Stimulated activated CD4-positive, alpha-beta T cell treated with anti-CD3 and anti-CD28 coated beads, Interleukin-1b, Interleukin-23, amount 100 ng/mL, for 4 hours (primary cell): Measurements from ENCODE around the gene LRRC4C.

ENCODE experiments used
- DNase-seq, 2 donors: peaks; one replicate each; pipeline ENCODE4 v3.0.0-alpha.2; 2020; ENCODE audit warnings: low read depth in 2 of 2

Gene LRRC4C

DNA sequence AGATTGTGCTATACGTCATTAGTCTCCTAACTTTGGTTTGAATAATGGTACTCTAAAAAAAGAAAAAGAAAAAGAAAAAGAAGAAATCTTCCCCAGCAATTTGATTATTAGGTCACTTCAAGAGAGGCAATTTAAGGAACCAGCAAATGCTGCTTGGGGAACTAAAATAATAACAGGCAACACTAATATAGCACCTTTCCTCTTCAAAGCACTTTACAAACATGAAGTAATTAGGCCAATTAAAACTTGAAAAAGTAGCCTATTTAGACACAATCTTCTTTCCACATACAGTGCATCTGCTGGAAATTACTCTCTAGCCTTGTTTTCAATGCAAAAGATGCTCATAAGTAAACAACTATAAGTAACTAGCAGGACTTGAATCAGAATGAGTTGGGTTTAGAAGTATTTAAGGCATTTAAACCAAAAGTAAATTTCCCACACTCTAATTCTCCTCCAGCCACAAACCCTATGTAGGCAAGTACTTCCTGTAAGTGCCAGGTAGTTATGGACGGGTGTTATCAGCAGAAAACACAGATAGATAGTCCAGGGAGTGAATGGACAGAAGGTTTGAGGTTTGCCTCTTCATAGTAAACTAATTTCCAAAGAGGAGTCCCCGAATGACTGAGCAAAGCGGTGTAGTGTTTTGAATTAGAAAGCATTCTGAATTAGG is 44.5 kb downstream of the LRRC4C start:
- DNase-seq, result no peak

DNA sequence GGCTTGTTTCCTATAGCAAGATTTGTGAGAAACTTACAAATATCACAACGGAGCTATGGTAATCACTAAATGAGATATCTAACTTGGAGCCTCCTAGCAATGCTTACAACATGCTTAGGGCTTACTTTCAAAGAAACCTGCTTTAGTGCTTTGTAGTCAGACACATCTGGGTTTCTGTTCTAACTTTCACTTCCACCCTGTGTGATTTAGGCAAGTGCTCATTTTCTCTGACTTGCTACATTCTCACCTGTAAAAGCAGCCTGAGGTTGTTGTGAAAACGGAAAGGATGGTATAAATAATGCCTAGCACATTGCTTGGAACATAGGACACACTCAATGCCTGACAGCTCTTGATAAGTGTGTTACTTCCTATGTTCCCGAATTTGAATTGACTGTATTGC is 45.6 kb downstream of the LRRC4C start:
- DNase-seq, result no peak

DNA sequence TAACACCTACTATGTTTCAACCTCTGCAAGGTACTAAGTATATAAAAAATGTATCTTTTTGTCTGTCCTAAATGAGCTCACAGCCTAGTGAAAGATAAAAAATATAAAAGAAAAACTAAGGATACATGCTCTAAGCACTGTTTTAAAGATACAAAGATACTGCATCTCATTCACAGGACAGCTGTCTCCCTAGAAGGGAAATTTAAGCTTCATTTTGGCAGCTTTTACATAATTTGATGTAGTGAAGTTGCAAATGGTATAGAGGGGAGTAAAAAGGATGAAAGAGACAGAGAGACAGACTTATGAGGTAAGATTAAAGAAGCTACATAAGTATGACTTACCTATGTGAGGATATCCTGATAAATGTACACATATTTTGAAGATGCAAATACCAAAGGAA is 53.6 kb downstream of the LRRC4C start:
- DNase-seq, result no peak

DNA sequence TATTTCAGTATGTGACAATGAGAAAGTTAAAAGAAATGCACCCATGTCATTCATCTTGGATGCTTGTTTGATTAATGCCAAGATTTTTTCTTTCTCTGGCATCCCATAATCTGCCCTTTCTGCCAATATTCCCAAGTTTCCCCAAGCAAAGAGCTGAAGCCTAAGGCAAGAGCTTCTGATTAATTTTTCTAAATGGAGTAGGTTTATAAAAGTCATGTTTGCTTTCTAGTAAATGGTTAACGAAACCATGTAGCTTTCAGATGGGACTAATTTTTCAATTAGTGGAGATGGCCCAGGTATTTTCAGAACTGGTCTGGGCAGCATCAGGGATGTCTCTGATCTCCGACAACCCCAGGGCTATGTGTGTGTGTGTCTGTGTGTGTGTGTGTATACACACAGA is 55.3 kb downstream of the LRRC4C start:
- DNase-seq, result no peak

DNA sequence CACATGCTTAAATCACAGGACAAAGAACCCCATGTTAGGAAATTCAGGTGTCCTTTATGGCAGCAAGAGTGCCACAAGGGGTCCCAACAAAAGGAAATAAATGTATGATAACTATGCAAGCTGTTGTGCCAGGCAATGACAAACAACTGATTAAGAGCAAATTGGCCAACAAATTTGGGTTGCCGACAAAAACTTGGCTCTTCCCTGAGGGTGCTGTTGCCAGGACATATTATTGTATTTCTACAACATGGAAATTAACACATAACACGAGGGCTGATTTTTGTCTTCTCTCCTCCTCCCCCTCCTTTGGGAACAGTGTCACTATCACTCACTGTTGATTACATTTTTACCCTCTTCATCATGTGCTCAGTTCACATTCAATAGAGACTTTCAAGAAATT is 56.0 kb downstream of the LRRC4C start:
- no peak for DNase-seq

DNA sequence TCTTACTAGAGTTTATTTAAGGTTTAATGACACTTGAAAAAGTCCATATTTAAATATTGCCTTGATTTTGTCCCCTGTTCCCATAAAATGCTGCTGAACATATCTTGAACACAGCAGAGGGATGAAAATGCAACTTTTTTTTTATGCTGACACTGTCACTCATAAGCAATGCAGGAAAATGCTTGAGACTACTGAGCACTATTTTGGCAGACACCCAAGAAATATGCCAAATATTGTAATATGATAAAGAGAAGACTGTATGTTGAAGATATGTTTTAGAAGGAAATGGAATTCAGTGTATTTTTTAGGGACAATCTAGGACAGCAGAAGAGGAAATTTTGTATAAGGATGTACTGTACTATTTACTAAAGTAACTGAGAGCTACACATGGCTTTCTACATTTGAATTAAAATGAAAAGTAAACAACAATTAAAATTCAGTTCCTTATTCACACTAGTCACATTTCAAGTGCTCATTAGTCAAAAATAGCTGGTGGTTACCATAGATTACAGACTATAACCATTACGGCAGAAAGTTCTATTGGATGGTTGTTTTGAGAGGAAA is 58.6 kb downstream of the LRRC4C start:
- no peak for DNase-seq

DNA sequence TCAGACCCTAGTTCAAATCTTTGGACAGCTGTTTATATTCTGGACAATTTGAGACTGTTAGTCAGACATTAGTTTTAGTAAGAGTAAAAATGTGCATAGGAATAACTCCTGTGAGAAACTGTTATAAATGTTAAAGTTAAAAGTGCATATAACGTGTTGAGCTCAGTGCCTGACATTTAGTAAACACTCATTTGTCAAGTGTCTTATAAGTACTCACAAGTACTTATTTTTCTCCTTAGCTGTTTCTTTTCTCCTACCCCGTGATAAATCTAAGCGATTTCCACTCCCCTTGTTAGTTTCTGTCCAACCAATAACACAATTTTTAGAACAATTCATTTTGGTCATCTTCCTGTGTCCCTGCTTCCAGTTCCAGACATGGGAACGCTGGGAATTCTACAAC is 59.3 kb downstream of the LRRC4C start:
- no peak for DNase-seq

DNA sequence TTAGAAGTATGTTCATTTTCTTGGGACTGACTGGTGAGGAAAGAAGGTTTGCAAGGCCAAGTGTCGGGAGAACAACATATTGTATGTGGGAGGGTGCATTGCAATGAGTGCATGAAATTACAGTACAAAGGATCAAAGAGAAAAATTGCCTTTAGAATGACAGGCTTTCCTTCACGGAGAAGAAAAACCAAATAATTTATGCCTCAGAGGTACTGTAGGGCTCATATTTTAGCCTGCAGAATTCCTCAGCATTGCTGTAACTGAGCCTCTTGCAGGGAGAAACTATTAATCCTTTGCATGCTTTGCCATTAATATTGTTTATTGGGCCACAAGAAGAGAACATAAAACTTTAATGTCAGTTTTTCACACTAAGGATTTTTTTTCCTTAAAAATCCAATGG is 60.1 kb downstream of the LRRC4C start:
- DNase-seq, result no peak

DNA sequence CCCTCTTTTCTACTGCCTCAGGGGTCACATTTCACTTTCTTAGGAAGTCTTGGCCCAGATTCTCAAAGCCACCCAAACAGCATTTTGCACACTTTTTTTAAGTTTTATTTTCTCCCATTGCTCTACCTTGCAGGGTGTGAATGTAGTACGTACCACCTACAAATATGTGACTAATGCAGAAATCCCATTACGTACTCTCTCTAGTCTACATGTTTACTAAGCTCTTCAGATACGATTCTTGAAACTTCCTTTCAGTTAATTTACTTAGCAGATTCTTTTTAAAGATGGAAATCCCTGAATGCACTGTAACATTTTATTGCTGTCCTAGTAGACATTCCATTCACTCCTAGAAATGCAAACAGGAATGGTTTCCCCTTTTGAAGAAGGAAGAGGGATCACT is 61.3 kb downstream of the LRRC4C start:
- no peak for DNase-seq

DNA sequence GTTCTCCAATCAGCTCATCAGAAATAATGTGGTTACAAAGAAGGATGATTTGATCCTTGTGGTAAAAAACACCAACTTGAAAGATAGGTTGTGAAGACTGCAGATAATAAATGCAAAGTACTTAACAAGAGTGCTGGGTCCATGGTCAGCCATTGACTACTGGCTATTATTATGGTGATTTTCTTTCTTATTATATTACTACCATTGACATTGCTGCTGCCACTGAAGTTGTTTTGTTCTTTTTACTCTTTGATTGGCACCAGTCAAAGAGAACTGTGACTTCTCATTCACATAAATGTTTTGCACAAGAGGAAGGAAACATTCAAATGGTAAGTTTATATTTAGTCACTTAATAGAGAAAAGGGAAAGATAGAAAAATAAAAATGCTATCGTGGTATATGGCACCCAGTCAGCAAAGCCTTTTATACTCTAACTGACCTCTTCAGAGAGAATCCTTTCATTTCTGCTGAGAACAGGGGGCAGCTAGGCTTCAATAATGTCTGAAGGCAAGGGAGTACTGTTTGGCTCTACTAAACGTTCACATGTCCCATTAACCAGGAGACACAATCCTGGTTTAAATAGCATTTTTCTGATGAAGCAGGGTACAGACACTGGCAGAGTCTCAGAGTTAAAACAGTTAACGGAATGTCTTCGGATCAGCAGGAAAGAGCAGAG is 64.8 kb downstream of the LRRC4C start:
- DNase-seq, result no peak

DNA sequence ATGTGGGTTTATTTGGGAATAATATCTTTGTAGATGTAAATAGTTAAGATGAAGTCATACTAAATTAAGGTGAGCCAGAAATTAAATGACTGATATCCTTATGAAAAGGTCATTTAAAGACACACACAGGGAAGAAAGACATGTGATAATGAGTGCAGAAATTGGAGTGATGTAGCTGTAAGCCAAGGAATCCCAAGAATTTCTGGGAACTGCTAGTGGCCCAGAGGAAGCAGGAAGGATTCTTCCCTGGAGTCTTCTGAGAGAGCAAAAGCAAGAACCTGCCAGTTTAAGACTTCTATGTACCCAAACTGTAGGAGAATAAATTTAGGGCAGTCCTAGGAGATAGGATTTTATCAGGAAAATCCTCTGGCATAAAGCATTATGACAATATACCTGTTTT is 66.9 kb downstream of the LRRC4C start:
- no peak for DNase-seq

DNA sequence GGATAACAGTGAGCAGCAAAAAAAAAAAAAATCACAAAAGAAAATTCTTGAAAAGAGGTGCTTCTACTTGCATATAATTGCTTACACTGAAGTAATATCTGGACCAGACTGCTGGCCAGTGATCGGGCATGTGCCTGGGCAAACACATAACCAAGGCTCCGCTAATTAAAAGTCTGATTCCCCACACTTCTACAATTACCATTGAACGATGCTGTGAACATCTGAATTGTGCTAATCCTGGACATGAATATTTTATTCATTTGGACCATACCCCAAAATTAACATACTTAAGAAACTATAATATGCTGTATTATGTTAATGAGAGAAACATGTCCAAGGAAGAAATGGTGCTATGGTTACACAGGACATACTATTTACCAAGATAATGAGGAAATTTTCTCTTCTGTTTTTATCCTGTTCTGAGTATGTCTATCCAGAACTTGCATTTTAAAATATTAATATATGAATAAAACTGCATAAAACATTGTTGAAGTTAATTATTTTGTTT is 69.8 kb downstream of the LRRC4C start:
- no peak for DNase-seq

DNA sequence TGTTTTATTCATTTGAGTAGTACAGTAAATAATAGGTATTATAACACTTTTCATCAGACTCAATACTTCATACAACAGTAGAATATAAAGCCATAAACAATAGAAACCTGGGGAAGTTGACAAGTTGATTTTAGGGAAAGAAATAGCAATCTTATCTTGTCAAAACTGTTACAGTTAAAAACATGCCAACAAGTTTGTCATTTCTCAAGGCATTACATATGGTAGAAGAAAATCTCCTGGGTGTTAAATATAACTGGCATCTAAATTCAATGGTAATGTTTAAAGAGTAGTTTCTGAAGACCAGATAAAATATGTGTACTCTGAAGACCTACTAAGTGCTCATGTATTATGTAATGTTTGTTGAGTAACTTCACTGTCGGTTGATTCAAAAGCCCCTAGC is 75.1 kb downstream of the LRRC4C start:
- DNase-seq, result no peak

DNA sequence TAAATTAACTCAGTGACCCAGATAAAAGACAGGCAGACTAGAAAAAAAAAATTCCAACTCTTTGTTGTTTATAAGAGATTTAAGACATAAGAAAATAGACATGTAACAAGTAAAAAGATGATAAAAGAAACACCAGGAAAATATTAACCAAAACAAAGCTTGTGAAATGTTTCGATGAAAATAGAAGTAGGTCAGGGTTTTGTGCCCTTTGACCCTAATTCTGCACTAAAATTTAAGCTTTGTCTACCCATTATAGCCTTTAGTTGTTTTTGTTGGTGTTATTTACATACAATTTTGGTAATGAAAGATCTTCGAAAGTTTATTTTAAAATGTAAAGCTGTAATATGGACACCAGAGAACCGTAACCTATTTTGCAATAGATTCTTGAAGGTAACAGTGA is 75.7 kb downstream of the LRRC4C start:
- DNase-seq, result no peak

DNA sequence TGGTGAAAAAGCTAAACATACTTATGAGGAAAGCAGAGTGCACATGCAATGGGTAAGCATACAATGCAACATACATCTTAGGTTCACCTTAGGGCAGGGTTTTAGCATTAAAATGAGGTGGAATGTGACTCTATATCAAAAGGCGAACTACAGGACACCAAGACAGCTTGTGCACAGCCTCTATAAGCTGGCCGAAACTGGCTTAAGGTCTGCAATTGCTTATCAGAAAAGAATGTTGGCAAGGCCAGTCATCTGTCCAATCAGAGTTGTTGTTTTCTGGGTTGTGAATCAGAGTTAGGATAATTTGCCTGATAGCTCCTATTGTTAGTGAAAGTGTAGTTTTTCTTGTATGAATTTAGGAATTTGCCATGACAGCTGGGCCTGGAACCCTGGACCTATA is 76.5 kb downstream of the LRRC4C start:
- DNase-seq, result no peak

DNA sequence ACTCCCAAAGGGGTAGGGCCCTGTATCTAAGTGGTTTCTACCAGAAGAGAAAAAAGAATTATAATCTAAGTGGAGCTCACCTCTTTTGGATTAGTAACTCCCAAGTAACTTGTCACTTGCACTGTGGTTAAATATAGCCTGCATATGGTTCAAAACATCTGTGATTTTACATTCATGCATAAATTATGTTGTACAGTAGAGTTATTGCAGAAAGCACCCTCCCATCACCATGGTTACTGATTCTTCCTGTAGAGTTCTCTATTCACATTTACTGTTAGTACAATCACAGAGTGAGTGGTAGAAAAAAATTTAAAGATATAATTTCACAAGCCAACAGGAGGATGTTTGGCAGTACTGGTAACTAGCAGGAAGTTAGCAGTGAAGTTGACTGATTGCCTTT is 80.4 kb downstream of the LRRC4C start:
- DNase-seq, result no peak

DNA sequence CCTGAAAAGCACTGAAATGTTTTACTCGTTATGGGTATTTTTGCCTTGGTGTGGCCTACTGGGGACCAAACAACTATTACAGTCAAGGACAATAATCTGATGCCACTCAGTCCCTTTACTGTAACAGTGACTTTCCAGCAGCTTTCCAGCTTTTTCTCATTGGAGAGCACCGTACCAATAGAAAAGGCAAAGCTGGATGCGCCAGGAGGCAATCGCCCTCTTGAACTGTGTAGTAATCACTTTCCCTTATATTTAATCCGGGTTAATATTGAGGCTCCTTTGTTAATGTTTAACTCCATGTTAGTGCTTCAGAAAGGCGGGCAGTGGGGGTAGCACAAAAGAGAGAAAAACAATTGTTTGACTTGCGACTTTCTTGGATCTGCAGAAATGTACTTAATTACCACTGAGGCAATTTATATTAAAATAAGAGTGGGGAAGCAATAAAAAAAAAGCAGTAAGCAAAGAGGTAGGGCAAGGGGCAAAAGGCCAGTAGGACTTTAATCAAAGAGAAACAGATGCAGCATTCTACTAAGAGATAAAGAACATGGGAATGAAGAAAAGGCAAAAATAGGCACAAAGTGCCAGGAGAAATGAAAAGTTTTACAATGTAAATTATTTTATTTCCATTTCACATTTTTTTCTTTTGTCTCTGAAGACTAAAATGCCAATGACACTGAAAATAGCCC is 81.6 kb downstream of the LRRC4C start:
- DNase-seq, result no peak

DNA sequence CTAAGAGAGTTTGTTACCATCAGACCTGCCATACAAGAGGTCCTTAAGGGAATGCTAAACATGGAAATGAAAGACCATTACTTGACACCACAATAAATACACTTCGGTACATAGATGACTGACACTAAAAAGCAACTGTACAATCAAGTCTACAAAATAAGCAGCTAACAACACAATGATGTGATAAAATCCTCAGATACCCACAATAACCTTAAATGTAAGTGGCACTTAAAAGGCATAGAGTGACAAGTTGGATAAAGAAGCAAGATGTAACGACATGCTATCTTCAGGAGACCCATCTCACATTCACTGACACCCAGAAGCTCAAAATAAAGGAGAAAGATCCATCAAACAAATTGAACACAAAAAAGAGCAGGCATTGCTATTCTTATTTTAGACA is 107.6 kb downstream of the LRRC4C start:
- DNase-seq, result no peak

DNA sequence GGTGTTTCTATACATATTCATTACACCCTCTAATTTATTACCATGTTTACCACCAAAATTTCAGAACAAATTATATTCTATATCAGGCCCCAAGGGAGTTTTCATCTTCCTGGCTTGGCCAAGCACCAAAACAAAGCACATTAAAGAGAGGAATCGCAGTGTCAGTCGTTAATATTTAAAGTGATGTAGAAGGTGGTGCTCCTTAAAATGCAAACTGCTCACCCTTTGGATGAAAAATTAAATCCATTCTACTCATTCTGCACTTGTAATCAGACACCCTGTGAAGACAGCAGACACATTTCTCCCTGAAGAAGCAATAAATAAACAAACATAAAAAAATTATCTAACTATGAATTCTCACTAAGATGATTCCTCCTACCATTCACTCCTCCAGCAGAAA is 113.4 kb downstream of the LRRC4C start:
- DNase-seq, result no peak

DNA sequence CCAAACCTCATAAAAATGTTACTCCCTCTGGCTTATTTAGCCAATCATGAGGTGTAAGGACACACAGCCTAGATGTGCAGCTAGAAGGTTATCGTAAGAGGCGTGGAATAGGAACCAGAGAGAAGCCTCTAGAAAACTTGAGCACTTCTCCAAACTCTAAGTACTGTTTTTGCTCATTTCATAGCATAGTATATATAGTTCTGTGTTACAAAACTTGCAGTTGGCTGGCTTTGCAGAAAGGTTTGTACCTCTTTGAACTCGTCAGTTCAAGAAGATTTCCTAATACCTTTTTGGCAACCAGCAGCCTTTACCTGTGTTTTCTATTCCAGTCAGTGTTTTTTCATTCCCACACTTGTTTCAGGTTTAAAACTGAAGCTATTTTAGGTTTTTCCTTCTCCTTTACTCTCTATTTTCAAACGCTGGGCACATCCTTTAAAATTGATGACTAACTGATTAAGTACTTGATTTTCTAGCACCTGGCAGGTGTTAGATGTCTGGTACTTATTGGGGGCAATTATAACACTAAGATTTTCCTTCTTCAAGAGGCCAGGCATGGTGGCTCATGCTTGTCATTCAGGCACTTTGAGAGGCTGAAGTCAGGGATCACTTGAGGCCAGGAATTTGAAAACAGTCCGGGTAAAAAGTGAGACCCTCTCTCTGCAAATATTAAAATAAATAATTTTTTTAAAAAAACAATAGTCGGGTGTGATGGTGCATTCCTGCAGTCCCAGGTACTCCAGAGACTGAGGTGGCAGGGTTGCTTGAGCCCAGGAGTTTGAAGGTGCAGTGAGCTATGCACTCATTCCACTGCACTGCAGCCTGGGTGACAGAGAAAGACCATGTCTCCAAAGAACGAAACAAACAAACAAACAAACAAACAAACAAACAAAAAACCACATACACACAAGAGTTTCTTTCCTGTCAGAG is 125.2 kb downstream of the LRRC4C start:
- no peak for DNase-seq

DNA sequence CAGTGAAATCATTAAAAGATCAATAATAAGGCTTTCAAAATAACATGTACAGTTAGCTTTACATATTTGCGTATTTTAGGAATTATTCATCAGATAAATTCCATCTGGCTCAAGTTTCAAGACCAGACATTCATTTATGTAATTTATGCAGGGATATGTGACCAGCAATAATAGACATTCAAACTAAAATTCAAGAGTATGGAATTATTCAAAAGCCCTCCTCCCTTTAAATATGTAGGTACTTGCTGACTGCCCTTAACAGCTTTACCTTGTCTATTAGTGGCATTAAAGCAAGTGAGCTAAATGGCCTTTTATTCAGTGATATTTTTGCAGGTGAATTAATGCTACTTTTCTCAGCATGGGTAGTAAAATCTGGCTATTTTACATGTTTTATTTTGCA is 126.1 kb downstream of the LRRC4C start:
- DNase-seq, result no peak

DNA sequence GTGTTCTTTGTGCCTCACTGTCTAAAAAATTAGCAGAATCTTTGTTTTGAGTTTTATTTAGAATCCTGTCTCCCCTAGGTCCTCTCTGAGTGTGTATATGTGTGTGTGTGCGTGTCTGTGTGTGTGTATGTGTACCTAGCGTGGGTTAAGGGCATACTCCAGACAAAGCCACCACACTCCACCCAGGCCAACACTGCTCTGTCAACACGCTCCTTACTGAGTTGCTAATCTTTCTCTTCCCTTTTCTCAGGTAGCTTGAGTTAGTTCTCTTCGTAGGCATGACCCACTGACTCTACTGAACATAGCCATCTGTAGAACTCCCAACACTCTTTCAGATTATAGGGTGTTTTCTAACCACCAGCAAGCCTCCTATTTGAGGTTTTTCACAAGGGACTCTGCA is 131.1 kb downstream of the LRRC4C start:
- DNase-seq, result no peak
